HL-60 (cell line): ENCODE measurements around the gene PNMA6F.

Experiments
- DNase-seq, 2 experiments: peaks; one replicate each; pipeline ENCODE4 v3.0.0-alpha.2; 2010 to 2020; ENCODE audit warnings: low read depth in 1 of 2, low spot score in 1 of 2
- H3K27ac ChIP-seq: fragments of 250-450 bp; sonication (Bioruptor Pico); replicated peaks from 2 replicates; pipeline ENCODE4 v1.5.1; 2020; ENCODE audit warnings: mild to moderate bottlenecking, moderate library complexity
- H3K27me3 ChIP-seq: fragments of 250-450 bp; sonication (Bioruptor Pico); 2 replicates; pipeline ENCODE4 v1.5.1; 2021; ENCODE audit warnings: mild to moderate bottlenecking, moderate library complexity; ENCODE audit not compliant: insufficient read depth, poor library complexity, severe bottlenecking
- H3K4me3 ChIP-seq: replicated peaks from 2 replicates; pipeline ENCODE4 v1.5.1; 2011; ENCODE audit warnings: mild to moderate bottlenecking, control low read depth, low read length; ENCODE audit not compliant: insufficient read depth
- CTCF ChIP-seq: IDR thresholded peaks from one replicate; pipeline ENCODE4 v1.5.1; 2011; ENCODE audit warnings: low read length, control low read depth, inconsistent platforms; ENCODE audit not compliant: insufficient read depth
- GABPA ChIP-seq: IDR thresholded peaks from 2 replicates; pipeline ENCODE4 v1.6.1; 2012; ENCODE audit warnings: low read depth
- POLR2AphosphoS5 ChIP-seq: IDR thresholded peaks from 2 replicates; pipeline ENCODE4 v1.6.1; 2012; ENCODE audit warnings: low read depth
- REST ChIP-seq: IDR thresholded peaks from 2 replicates; pipeline ENCODE4 v1.6.1; 2012; ENCODE audit warnings: low read depth; ENCODE audit not compliant: insufficient replicate concordance
- SPI1 ChIP-seq: IDR thresholded peaks from 2 replicates; pipeline ENCODE4 v1.6.1; 2012; ENCODE audit warnings: low read depth, mild to moderate bottlenecking, borderline replicate concordance

Gene PNMA6F

GRCh38 chrX:153342762-153343558 lies 21.4 kb upstream of the PNMA6F start:
- no peaks in the 10 kb centered on the region for H3K27me3 ChIP-seq
- no peak for TF ChIP-seq REST
- no peak overlapping the region for H3K4me3 ChIP-seq
- H3K27ac ChIP-seq: no peak overlapping the region
- DNase-seq: no peak

GRCh38 chrX:153340111-153340510 lies 18.5 kb upstream of the PNMA6F start:
- Histone ChIP-seq H3K27me3 (no peaks in the 10 kb centered on the region), H3K27ac (no peak overlapping the region), H3K4me3 (no peak overlapping the region)
- TF ChIP-seq POLR2AphosphoS5 (no peak), SPI1 (no peak), GABPA (no peak), CTCF (no peak), REST (no peak)
- DNase-seq: no peak

- Histone ChIP-seq H3K27ac (no peak overlapping the region), H3K4me3 (no peak overlapping the region), H3K27me3 (no peaks in the 10 kb centered on the region)
- DNase-seq: no peak
- TF ChIP-seq GABPA (no peak), POLR2AphosphoS5 (no peak), SPI1 (no peak), REST (no peak), CTCF (no peak)
Measured at GRCh38 chrX:153339662-153340061, 18.1 kb upstream of the PNMA6F start.
